HepG2 (cell line): ENCODE results near the gene DUS1L. TPM values are rescaled to one million over a fixed set of nuclear protein-coding genes. Genes with fewer than 3 reads are reported as not detected.

Source experiments
- GZF1 ChIP-seq: sonication (generic); formaldehyde crosslinking; IDR thresholded peaks from 2 replicates; pipeline ENCODE4 v1.5.1; 2020; ENCODE audit warnings: mild to moderate bottlenecking, missing genetic modification reagents
- KLF13 ChIP-seq: sonication (generic); formaldehyde crosslinking; IDR thresholded peaks from 2 replicates; pipeline ENCODE4 v1.4.0; 2020; ENCODE audit warnings: mild to moderate bottlenecking, missing genetic modification reagents
- MYNN ChIP-seq: sonication (generic); formaldehyde crosslinking; IDR thresholded peaks from 2 replicates; pipeline ENCODE4 v1.4.0; 2020; ENCODE audit warnings: mild to moderate bottlenecking, low read depth, missing genetic modification reagents
- PHB2 ChIP-seq: fragments of 450-650 bp; IDR thresholded peaks from 2 replicates; pipeline ENCODE4 v1.6.1; 2018; ENCODE audit not compliant: partially characterized antibody
- SAP130 ChIP-seq: IDR thresholded peaks from 2 replicates; pipeline ENCODE4 v1.6.1; 2016; ENCODE audit warnings: low read depth
- TSC22D2 ChIP-seq: sonication (generic); formaldehyde crosslinking; IDR thresholded peaks from 2 replicates; pipeline ENCODE4 v1.5.1; 2020; ENCODE audit warnings: missing genetic modification reagents, mild to moderate bottlenecking, borderline replicate concordance
- ZFP82 ChIP-seq: sonication (generic); formaldehyde crosslinking; IDR thresholded peaks from 2 replicates; pipeline ENCODE4 v1.5.1; 2020; ENCODE audit warnings: mild to moderate bottlenecking, missing genetic modification reagents, borderline replicate concordance
- ZNF260 ChIP-seq: sonication (generic); formaldehyde crosslinking; IDR thresholded peaks from 2 replicates; pipeline ENCODE4 v1.4.0; 2020; ENCODE audit warnings: missing genetic modification reagents, low read depth, mild to moderate bottlenecking, borderline replicate concordance
- ZNF451 ChIP-seq: sonication (generic); formaldehyde crosslinking; IDR thresholded peaks from 2 replicates; pipeline ENCODE4 v1.5.0; 2020; ENCODE audit warnings: mild to moderate bottlenecking, missing genetic modification reagents
- ZNF562 ChIP-seq: sonication (generic); formaldehyde crosslinking; IDR thresholded peaks from 2 replicates; pipeline ENCODE4 v1.8.0; 2022; ENCODE audit warnings: missing genetic modification reagents, borderline replicate concordance
- ZNF598 ChIP-seq: sonication (generic); formaldehyde crosslinking; IDR thresholded peaks from 2 replicates; pipeline ENCODE4 v1.5.1; 2020; ENCODE audit warnings: mild to moderate bottlenecking, missing genetic modification reagents, borderline replicate concordance
- ZNF773 ChIP-seq: sonication (generic); formaldehyde crosslinking; IDR thresholded peaks from 2 replicates; pipeline ENCODE4 v1.4.0; 2020; ENCODE audit warnings: missing genetic modification reagents, borderline replicate concordance
- polyA plus RNA-seq, 8 experiments: library from polyadenylated mRNA; depleted of rRNA in 3 of 8; stranded (reverse) in 7 of 8; unstranded in 1 of 8; fragments of >200 nt; fragmentation: Illumina TruSeq in 4 of 8; extraction: Trizol in 4 of 8; gene quantifications; 2 replicates each; pipeline versions ENCODE4 v1.2.1 to v1.2.3, GENCODE V29; 2011 to 2016; ENCODE audit warnings: low read depth in 4 of 8, missing spikeins in 1 of 8, mixed read lengths in 1 of 8; ENCODE audit not compliant: insufficient read depth in 1 of 8
- total RNA-seq, 5 experiments: library from RNA; depleted of rRNA; stranded (reverse); fragments of >200 nt; fragmentation: Illumina TruSeq; extraction: Trizol; gene quantifications; 2 replicates each; pipeline ENCODE4 v1.2.3, GENCODE V29; 2016; ENCODE audit warnings: low read depth in 1 of 5
- TF ChIP-seq, protein P1 (sequence below): sonication (generic); formaldehyde crosslinking; IDR thresholded peaks from 2 replicates; pipeline ENCODE4 v1.4.0; 2020; ENCODE audit warnings: missing genetic modification reagents, borderline replicate concordance
- TF ChIP-seq, protein P2 (sequence below): sonication (generic); formaldehyde crosslinking; IDR thresholded peaks from 2 replicates; pipeline ENCODE4 v1.5.0; 2020; ENCODE audit warnings: mild to moderate bottlenecking, missing genetic modification reagents
- TF ChIP-seq, protein P3 (sequence below), 2 experiments: sonication (generic) in 1 of 2; formaldehyde crosslinking in 1 of 2; IDR thresholded peaks; 2 replicates each; pipeline versions ENCODE4 v1.5.1 to v1.6.1; 2011 to 2020; ENCODE audit warnings: borderline replicate concordance in 1 of 2, low read depth in 1 of 2, low read length in 1 of 2, mild to moderate bottlenecking in 1 of 2, missing genetic modification reagents in 1 of 2, moderate library complexity in 1 of 2
- TF ChIP-seq, protein P4 (sequence below): sonication (generic); formaldehyde crosslinking; IDR thresholded peaks from 2 replicates; pipeline ENCODE4 v1.5.0; 2020; ENCODE audit warnings: mild to moderate bottlenecking, missing genetic modification reagents

The DUS1L gene
- total and polyA plus RNA-seq, 2 of the 13 experiments (the other 11 are each of a cell fraction or from before 2014, with no cell fraction given): 81.0 to 109 TPM

DNA sequence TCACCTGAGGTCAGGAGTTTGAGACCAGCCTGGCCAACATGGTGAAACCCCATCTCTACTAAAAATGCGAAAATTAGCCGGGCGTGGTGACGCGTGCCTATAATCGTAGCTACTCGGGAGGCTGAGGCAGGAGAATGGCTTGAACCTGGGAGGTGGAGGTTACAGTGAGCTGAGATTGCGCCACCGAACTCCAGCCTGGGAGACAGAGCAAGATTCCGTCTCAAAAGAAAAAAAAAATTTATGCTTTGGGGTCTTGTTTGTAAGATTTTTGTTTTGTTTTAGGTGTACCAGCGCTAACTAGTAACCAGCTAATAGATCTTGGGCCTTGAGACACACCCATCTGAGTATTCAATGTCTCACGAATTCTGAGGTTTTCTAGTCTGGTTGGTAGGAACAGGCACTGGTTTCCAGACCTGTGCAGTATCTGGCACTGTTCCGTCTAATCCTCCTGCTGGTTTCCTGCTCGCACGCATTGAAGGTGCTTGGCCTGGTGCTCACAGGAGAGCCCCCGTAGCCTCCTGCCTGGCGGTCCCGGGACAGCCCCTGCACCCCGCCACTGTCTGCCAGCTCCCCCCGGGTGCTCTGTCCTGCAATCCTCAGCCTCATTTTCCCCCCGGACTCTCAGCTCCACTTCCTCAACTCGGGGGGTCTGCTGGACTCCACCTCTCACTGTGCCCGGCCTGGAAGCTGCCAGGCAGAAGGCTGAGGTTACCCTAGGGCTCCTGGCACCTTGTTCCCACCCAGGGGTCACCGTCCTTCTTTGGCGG, 10.6 kb upstream of the DUS1L start (continued):
- TF ChIP-seq, protein P1, sequence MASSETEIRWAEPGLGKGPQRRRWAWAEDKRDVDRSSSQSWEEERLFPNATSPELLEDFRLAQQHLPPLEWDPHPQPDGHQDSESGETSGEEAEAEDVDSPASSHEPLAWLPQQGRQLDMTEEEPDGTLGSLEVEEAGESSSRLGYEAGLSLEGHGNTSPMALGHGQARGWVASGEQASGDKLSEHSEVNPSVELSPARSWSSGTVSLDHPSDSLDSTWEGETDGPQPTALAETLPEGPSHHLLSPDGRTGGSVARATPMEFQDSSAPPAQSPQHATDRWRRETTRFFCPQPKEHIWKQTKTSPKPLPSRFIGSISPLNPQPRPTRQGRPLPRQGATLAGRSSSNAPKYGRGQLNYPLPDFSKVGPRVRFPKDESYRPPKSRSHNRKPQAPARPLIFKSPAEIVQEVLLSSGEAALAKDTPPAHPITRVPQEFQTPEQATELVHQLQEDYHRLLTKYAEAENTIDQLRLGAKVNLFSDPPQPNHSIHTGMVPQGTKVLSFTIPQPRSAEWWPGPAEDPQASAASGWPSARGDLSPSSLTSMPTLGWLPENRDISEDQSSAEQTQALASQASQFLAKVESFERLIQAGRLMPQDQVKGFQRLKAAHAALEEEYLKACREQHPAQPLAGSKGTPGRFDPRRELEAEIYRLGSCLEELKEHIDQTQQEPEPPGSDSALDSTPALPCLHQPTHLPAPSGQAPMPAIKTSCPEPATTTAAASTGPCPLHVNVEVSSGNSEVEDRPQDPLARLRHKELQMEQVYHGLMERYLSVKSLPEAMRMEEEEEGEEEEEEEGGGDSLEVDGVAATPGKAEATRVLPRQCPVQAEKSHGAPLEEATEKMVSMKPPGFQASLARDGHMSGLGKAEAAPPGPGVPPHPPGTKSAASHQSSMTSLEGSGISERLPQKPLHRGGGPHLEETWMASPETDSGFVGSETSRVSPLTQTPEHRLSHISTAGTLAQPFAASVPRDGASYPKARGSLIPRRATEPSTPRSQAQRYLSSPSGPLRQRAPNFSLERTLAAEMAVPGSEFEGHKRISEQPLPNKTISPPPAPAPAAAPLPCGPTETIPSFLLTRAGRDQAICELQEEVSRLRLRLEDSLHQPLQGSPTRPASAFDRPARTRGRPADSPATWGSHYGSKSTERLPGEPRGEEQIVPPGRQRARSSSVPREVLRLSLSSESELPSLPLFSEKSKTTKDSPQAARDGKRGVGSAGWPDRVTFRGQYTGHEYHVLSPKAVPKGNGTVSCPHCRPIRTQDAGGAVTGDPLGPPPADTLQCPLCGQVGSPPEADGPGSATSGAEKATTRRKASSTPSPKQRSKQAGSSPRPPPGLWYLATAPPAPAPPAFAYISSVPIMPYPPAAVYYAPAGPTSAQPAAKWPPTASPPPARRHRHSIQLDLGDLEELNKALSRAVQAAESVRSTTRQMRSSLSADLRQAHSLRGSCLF: no peak
- TF ChIP-seq ZNF598 (CRISPR knock-in tag) (no peak), SAP130 (CRISPR knock-in tag) (no peak), ZNF260 (CRISPR knock-in tag) (no peak), KLF13 (0 out of 2 replicates have a peak, but pooled peaks have one; percentile 58), GZF1 (CRISPR knock-in tag) (no peak), ZFP82 (CRISPR knock-in tag) (no peak), MYNN (CRISPR knock-in tag) (no peak), ZNF451 (CRISPR knock-in tag) (no peak), ZNF562 (CRISPR knock-in tag) (no peak), TSC22D2 (CRISPR knock-in tag) (no peak), PHB2 (no peak), ZNF773 (CRISPR knock-in tag) (0 out of 2 replicates have a peak, but pooled peaks have one; percentile 49)
- TF ChIP-seq, protein P2, sequence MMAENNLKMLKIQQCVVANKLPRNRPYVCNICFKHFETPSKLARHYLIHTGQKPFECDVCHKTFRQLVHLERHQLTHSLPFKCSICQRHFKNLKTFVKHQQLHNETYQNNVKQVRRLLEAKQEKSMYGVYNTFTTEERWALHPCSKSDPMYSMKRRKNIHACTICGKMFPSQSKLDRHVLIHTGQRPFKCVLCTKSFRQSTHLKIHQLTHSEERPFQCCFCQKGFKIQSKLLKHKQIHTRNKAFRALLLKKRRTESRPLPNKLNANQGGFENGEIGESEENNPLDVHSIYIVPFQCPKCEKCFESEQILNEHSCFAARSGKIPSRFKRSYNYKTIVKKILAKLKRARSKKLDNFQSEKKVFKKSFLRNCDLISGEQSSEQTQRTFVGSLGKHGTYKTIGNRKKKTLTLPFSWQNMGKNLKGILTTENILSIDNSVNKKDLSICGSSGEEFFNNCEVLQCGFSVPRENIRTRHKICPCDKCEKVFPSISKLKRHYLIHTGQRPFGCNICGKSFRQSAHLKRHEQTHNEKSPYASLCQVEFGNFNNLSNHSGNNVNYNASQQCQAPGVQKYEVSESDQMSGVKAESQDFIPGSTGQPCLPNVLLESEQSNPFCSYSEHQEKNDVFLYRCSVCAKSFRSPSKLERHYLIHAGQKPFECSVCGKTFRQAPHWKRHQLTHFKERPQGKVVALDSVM (CRISPR knock-in tag): peak; percentile 66; the same call in 1 of the 2 replicates
- TF ChIP-seq, protein P3, sequence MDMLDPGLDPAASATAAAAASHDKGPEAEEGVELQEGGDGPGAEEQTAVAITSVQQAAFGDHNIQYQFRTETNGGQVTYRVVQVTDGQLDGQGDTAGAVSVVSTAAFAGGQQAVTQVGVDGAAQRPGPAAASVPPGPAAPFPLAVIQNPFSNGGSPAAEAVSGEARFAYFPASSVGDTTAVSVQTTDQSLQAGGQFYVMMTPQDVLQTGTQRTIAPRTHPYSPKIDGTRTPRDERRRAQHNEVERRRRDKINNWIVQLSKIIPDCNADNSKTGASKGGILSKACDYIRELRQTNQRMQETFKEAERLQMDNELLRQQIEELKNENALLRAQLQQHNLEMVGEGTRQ (IDR thresholded peaks at IDR 0.05; ENCODE audit: low read depth, low read length): no peak
- TF ChIP-seq, protein P3 (CRISPR knock-in tag; IDR thresholded peaks at IDR 0.05; ENCODE audit: borderline replicate concordance): no peak
- TF ChIP-seq, protein P4, sequence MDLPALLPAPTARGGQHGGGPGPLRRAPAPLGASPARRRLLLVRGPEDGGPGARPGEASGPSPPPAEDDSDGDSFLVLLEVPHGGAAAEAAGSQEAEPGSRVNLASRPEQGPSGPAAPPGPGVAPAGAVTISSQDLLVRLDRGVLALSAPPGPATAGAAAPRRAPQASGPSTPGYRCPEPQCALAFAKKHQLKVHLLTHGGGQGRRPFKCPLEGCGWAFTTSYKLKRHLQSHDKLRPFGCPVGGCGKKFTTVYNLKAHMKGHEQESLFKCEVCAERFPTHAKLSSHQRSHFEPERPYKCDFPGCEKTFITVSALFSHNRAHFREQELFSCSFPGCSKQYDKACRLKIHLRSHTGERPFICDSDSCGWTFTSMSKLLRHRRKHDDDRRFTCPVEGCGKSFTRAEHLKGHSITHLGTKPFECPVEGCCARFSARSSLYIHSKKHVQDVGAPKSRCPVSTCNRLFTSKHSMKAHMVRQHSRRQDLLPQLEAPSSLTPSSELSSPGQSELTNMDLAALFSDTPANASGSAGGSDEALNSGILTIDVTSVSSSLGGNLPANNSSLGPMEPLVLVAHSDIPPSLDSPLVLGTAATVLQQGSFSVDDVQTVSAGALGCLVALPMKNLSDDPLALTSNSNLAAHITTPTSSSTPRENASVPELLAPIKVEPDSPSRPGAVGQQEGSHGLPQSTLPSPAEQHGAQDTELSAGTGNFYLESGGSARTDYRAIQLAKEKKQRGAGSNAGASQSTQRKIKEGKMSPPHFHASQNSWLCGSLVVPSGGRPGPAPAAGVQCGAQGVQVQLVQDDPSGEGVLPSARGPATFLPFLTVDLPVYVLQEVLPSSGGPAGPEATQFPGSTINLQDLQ (CRISPR knock-in tag): no peak
